Liver (tissue), 9 donors: ENCODE results near the gene WWC1. TPM values are rescaled to one million over a fixed set of nuclear protein-coding genes. Genes with fewer than 3 reads are reported as not detected.

ENCODE experiments used
- DNase-seq: peaks from one replicate; pipeline ENCODE4 v3.0.0-alpha.2; 2017; ENCODE audit warnings: low spot score
- H3K27ac ChIP-seq, 2 donors: one replicate each; pipeline ENCODE4 v1.7.0; 2013; ENCODE audit warnings: inconsistent platforms in 2 of 2, low read length in 2 of 2, control low read depth in 1 of 2, low read depth in 1 of 2, mild to moderate bottlenecking in 1 of 2
- H3K27me3 ChIP-seq, 4 donors: one replicate each; pipeline versions ENCODE4 v1.6.1 to v1.7.0; 2013; ENCODE audit warnings: low read length in 3 of 4, inconsistent platforms in 1 of 4, mild to moderate bottlenecking in 1 of 4, moderate library complexity in 1 of 4; ENCODE audit not compliant: control insufficient read depth in 4 of 4, insufficient read depth in 4 of 4
- H3K36me3 ChIP-seq, 4 donors: one replicate each; pipeline versions ENCODE4 v1.6.1 to v1.7.0; 2013; ENCODE audit warnings: low read length in 3 of 4, mild to moderate bottlenecking in 3 of 4, low read depth in 1 of 4, moderate library complexity in 1 of 4; ENCODE audit not compliant: control insufficient read depth in 4 of 4, insufficient read depth in 3 of 4
- H3K4me1 ChIP-seq, 4 donors: one replicate each; pipeline versions ENCODE4 v1.6.1 to v1.7.0; 2013; ENCODE audit warnings: low read length in 3 of 4, mild to moderate bottlenecking in 3 of 4, moderate library complexity in 1 of 4; ENCODE audit not compliant: control insufficient read depth in 4 of 4, insufficient read depth in 4 of 4
- H3K4me3 ChIP-seq, 3 donors: one replicate each; pipeline versions ENCODE4 v1.6.1 to v1.7.0; 2013; ENCODE audit warnings: low read length in 3 of 3, control low read depth in 1 of 3, low read depth in 1 of 3, mild to moderate bottlenecking in 1 of 3
- H3K9ac ChIP-seq, 2 donors: one replicate each; pipeline ENCODE4 v1.7.0; 2013; ENCODE audit warnings: low read length in 2 of 2, mild to moderate bottlenecking in 2 of 2, moderate library complexity in 2 of 2, control low read depth in 1 of 2, low read depth in 1 of 2
- H3K9me3 ChIP-seq, 4 donors: one replicate each; pipeline versions ENCODE4 v1.6.1 to v1.7.0; 2013; ENCODE audit warnings: low read length in 3 of 4; ENCODE audit not compliant: control insufficient read depth in 4 of 4
- ATF3 ChIP-seq: IDR thresholded peaks from 2 replicates; pipeline ENCODE4 v1.6.1; 2016; ENCODE audit warnings: antibody characterized with exemption
- FOXA1 ChIP-seq: IDR thresholded peaks from 2 replicates; pipeline ENCODE4 v1.6.1; 2016; ENCODE audit warnings: antibody characterized with exemption
- GABPA ChIP-seq, 2 donors: IDR thresholded peaks in 1 of 2; conservative IDR thresholded peaks in 1 of 2; 2 replicates each; pipeline ENCODE4 v1.6.1; 2016; ENCODE audit warnings: antibody characterized with exemption in 2 of 2, mild to moderate bottlenecking in 1 of 2, moderate library complexity in 1 of 2
- HNF4A ChIP-seq, 2 donors: conservative IDR thresholded peaks; 2 replicates each; pipeline ENCODE4 v1.6.1; 2016; ENCODE audit warnings: antibody characterized with exemption in 2 of 2, mild to moderate bottlenecking in 2 of 2
- HNF4G ChIP-seq: IDR thresholded peaks from 2 replicates; pipeline ENCODE4 v1.6.1; 2016; ENCODE audit warnings: antibody characterized with exemption
- MAX ChIP-seq: IDR thresholded peaks from 2 replicates; pipeline ENCODE4 v1.6.1; 2016; ENCODE audit warnings: antibody characterized with exemption
- RAD21 ChIP-seq, 2 donors: IDR thresholded peaks; 2 replicates each; pipeline ENCODE4 v1.6.1; 2016; ENCODE audit warnings: antibody characterized with exemption in 2 of 2, mild to moderate bottlenecking in 2 of 2
- RXRA ChIP-seq, 2 donors: IDR thresholded peaks; 2 replicates each; pipeline ENCODE4 v1.6.1; 2017 to 2018; ENCODE audit warnings: antibody characterized with exemption in 2 of 2, mild to moderate bottlenecking in 1 of 2
- SP1 ChIP-seq: IDR thresholded peaks from 2 replicates; pipeline ENCODE4 v1.6.1; 2018; ENCODE audit warnings: antibody characterized with exemption, mild to moderate bottlenecking
- TAF1 ChIP-seq: conservative IDR thresholded peaks from 2 replicates; pipeline ENCODE4 v1.6.1; 2016; ENCODE audit warnings: antibody characterized with exemption, mild to moderate bottlenecking
- YY1 ChIP-seq: IDR thresholded peaks from 2 replicates; pipeline ENCODE4 v1.6.1; 2016; ENCODE audit warnings: antibody characterized with exemption, mild to moderate bottlenecking
- WGBS: extraction: QIAGEN DNeasy Blood & Tissue Kit; methylation state at CpG from one replicate; pipeline ENCODE4 v1.1.7; 2013; 5-methylcytosine and 5-hydroxymethylcytosine counted together
- polyA plus RNA-seq, 2 donors: library from polyadenylated mRNA; stranded (reverse) in 1 of 2; unstranded in 1 of 2; fragments of 200-250 nt in 1 of 2; fragments of >200 nt in 1 of 2; fragmentation: Nextera tagmentation in 1 of 2; extraction: Ambion mirVana in 1 of 2; gene quantifications; one replicate each; pipeline versions ENCODE4 v1.2.1 to v1.2.3, GENCODE V29; 2013 to 2015
- total RNA-seq, 2 donors: library from RNA; depleted of rRNA; stranded (reverse); fragments of >200 nt; gene quantifications; one replicate each; pipeline ENCODE4 v1.2.3, GENCODE V29; 2014
- TF ChIP-seq, protein P1 (sequence below): IDR thresholded peaks from 2 replicates; pipeline ENCODE4 v1.6.1; 2016; ENCODE audit warnings: antibody characterized with exemption, mild to moderate bottlenecking
- TF ChIP-seq, protein P2 (sequence below): fragments of 150-350 bp; IDR thresholded peaks from 2 replicates; pipeline ENCODE4 v1.5.1; 2017; ENCODE audit warnings: improper control_type of control experiment, low read depth, low read length; ENCODE audit not compliant: missing input control
- donor health status: healthy.
- donor health status: healthy.
- donor health status: healthy.
- donor health status: healthy.
- donor health status: healthy.

WWC1 gene
- total and polyA plus RNA-seq, 4 donors: 5.9 to 25.1 (median 14.8) TPM

- H3K4me3 ChIP-seq: no peak overlapping the region
Measured at GRCh38 chr5:168346417-168346816, 55.0 kb downstream of the WWC1 start.

GRCh38 chr5:168347368-168348083 is 56.1 kb downstream of the WWC1 start:
- Histone ChIP-seq H3K9ac (no peak overlapping the region), H3K9me3 (no peaks in the 10 kb centered on the region), H3K4me1 (peaks cover 2 to 13% (median 7%) of the 10 kb centered on the region in 4 donors), H3K36me3 (peaks cover 0 to 3% (median 0%) of the 10 kb centered on the region in 4 donors), H3K27me3 (no peaks in the 10 kb centered on the region), H3K27ac (no peak overlapping the region), H3K4me3 (no peak overlapping the region)
- no peak for DNase-seq
- TF ChIP-seq HNF4A (conservative IDR thresholded peaks at IDR 0.05) (no peak), TAF1 (no peak), MAX (no peak), SP1 (no peak), GABPA (IDR thresholded peaks at IDR 0.05 in 1 of 2, conservative IDR thresholded peaks at IDR 0.05 in 1 of 2) (no peak), RXRA (IDR thresholded peaks at IDR 0.05) (no peak), FOXA1 (no peak), HNF4G (no peak)
- TF ChIP-seq, protein P1, sequence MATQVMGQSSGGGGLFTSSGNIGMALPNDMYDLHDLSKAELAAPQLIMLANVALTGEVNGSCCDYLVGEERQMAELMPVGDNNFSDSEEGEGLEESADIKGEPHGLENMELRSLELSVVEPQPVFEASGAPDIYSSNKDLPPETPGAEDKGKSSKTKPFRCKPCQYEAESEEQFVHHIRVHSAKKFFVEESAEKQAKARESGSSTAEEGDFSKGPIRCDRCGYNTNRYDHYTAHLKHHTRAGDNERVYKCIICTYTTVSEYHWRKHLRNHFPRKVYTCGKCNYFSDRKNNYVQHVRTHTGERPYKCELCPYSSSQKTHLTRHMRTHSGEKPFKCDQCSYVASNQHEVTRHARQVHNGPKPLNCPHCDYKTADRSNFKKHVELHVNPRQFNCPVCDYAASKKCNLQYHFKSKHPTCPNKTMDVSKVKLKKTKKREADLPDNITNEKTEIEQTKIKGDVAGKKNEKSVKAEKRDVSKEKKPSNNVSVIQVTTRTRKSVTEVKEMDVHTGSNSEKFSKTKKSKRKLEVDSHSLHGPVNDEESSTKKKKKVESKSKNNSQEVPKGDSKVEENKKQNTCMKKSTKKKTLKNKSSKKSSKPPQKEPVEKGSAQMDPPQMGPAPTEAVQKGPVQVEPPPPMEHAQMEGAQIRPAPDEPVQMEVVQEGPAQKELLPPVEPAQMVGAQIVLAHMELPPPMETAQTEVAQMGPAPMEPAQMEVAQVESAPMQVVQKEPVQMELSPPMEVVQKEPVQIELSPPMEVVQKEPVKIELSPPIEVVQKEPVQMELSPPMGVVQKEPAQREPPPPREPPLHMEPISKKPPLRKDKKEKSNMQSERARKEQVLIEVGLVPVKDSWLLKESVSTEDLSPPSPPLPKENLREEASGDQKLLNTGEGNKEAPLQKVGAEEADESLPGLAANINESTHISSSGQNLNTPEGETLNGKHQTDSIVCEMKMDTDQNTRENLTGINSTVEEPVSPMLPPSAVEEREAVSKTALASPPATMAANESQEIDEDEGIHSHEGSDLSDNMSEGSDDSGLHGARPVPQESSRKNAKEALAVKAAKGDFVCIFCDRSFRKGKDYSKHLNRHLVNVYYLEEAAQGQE: no peak
- TF ChIP-seq, protein P2, sequence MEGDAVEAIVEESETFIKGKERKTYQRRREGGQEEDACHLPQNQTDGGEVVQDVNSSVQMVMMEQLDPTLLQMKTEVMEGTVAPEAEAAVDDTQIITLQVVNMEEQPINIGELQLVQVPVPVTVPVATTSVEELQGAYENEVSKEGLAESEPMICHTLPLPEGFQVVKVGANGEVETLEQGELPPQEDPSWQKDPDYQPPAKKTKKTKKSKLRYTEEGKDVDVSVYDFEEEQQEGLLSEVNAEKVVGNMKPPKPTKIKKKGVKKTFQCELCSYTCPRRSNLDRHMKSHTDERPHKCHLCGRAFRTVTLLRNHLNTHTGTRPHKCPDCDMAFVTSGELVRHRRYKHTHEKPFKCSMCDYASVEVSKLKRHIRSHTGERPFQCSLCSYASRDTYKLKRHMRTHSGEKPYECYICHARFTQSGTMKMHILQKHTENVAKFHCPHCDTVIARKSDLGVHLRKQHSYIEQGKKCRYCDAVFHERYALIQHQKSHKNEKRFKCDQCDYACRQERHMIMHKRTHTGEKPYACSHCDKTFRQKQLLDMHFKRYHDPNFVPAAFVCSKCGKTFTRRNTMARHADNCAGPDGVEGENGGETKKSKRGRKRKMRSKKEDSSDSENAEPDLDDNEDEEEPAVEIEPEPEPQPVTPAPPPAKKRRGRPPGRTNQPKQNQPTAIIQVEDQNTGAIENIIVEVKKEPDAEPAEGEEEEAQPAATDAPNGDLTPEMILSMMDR: no peak
- WGBS: 86% methylated on average over 8 of the region's 8 CpGs

More at GRCh38 chr5:168346417-168346816, 55.0 kb downstream of the WWC1 start:
- TF ChIP-seq GABPA (IDR thresholded peaks at IDR 0.05 in 1 of 2, conservative IDR thresholded peaks at IDR 0.05 in 1 of 2) (no peak), RAD21 (IDR thresholded peaks at IDR 0.05) (no peak), RXRA (IDR thresholded peaks at IDR 0.05) (no peak), HNF4G (no peak), SP1 (peak; percentile 55), ATF3 (no peak), YY1 (no peak)
- TF ChIP-seq, protein P1: no peak
- DNase-seq: no peak
- Histone ChIP-seq H3K36me3 (peaks cover 0 to 3% (median 0%) of the 10 kb centered on the region in 4 donors), H3K4me1 (peaks cover 2 to 13% (median 7%) of the 10 kb centered on the region in 4 donors), H3K27me3 (no peaks in the 10 kb centered on the region), H3K9ac (no peak overlapping the region), H3K9me3 (no peaks in the 10 kb centered on the region), H3K27ac (no peak overlapping the region)
- 79% methylated on average over 3 of the region's 3 CpGs for WGBS
